ENCODE measurements around the gene S100A10. TPM values are rescaled to one million over a fixed set of nuclear protein-coding genes. Genes with fewer than 3 reads are reported as not detected.

S100A10 gene
- total and polyA plus RNA-seq, 8 donors = 6.4 to 830 (median 165) TPM

GRCh38 chr1:152026895-152027294 lies 33.2 kb upstream of the S100A10 start:
- Histone ChIP-seq H3K9me3 (no peaks in the 10 kb centered on the region), H3K27ac (no peak overlapping the region), H3K4me1 (peaks cover 0 to 4% (median under 1%) of the 10 kb centered on the region in 4 donors), H3K36me3 (peaks cover 6 to 22% (median 16%) of the 10 kb centered on the region in 4 donors), H3K27me3 (no peaks in the 10 kb centered on the region), H3K4me3 (no peak overlapping the region)
- TF ChIP-seq EP300 (IDR thresholded peaks at IDR 0.05) = no peak
- no peak for TF ChIP-seq POLR2A (IDR thresholded peaks at IDR 0.05)
- no peak for TF ChIP-seq POLR2AphosphoS5 (IDR thresholded peaks at IDR 0.05)
- TF ChIP-seq, protein P1, sequence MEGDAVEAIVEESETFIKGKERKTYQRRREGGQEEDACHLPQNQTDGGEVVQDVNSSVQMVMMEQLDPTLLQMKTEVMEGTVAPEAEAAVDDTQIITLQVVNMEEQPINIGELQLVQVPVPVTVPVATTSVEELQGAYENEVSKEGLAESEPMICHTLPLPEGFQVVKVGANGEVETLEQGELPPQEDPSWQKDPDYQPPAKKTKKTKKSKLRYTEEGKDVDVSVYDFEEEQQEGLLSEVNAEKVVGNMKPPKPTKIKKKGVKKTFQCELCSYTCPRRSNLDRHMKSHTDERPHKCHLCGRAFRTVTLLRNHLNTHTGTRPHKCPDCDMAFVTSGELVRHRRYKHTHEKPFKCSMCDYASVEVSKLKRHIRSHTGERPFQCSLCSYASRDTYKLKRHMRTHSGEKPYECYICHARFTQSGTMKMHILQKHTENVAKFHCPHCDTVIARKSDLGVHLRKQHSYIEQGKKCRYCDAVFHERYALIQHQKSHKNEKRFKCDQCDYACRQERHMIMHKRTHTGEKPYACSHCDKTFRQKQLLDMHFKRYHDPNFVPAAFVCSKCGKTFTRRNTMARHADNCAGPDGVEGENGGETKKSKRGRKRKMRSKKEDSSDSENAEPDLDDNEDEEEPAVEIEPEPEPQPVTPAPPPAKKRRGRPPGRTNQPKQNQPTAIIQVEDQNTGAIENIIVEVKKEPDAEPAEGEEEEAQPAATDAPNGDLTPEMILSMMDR (IDR thresholded peaks at IDR 0.05) = no peak
- DNase-seq = no peak
- WGBS, 5 donors = 43 to 69% (median 53%) methylated on average over 3 of the region's 3 CpGs
- intact Hi-C loops (cut with DNase I; ENCODE audit: low total_unique reads) = no loop called here

- H3K9me3 ChIP-seq = no peaks in the 10 kb centered on the region
- no peaks in the 10 kb centered on the region for H3K36me3 ChIP-seq
- WGBS, 5 donors = 54 to 72% (median 69%) methylated on average over 4 of the region's 4 CpGs
- H3K4me3 ChIP-seq = no peak overlapping the region
- no peak for DNase-seq
- H3K4me1 ChIP-seq = no peaks in the 10 kb centered on the region
- TF ChIP-seq, protein P1 (IDR thresholded peaks at IDR 0.05) = no peak
- TF ChIP-seq EP300 (IDR thresholded peaks at IDR 0.05) = no peak
- no peak for TF ChIP-seq POLR2A (IDR thresholded peaks at IDR 0.05)
- H3K27me3 ChIP-seq = no peaks in the 10 kb centered on the region
- intact Hi-C loops (cut with DNase I; ENCODE audit: low total_unique reads) = no loop called here
- H3K27ac ChIP-seq = no peak overlapping the region
Observed at GRCh38 chr1:152024223-152024622, 30.6 kb upstream of the S100A10 start.

- 90 to 94% (median 90%) methylated on average over 4 of the region's 4 CpGs for WGBS, 5 donors
- H3K36me3 ChIP-seq = no peaks in the 10 kb centered on the region
- no peaks in the 10 kb centered on the region for H3K27me3 ChIP-seq
- H3K27ac ChIP-seq = no peak overlapping the region
- no peaks in the 10 kb centered on the region for H3K4me1 ChIP-seq
- TF ChIP-seq, protein P1 (IDR thresholded peaks at IDR 0.05) = no peak
- TF ChIP-seq EP300 (IDR thresholded peaks at IDR 0.05) (no peak), POLR2A (IDR thresholded peaks at IDR 0.05) (no peak), POLR2AphosphoS5 (IDR thresholded peaks at IDR 0.05) (no peak)
- no peak overlapping the region for H3K4me3 ChIP-seq
- no peaks in the 10 kb centered on the region for H3K9me3 ChIP-seq
- DNase-seq = no peak
- intact Hi-C loops (cut with DNase I; ENCODE audit: low total_unique reads) = no loop called here
Observed at GRCh38 chr1:152023221-152023620, 29.6 kb upstream of the S100A10 start.

- DNase-seq = no peak
- intact Hi-C loops (cut with DNase I; ENCODE audit: low total_unique reads) = no loop called here
- TF ChIP-seq, protein P1 (IDR thresholded peaks at IDR 0.05) = no peak
- no peak for TF ChIP-seq POLR2A (IDR thresholded peaks at IDR 0.05)
- TF ChIP-seq POLR2AphosphoS5 (IDR thresholded peaks at IDR 0.05) = no peak
- TF ChIP-seq EP300 (IDR thresholded peaks at IDR 0.05) = no peak
- Histone ChIP-seq H3K27me3 (no peaks in the 10 kb centered on the region), H3K4me1 (no peaks in the 10 kb centered on the region), H3K9me3 (no peaks in the 10 kb centered on the region), H3K27ac (no peak overlapping the region), H3K36me3 (no peaks in the 10 kb centered on the region), H3K4me3 (no peak overlapping the region)
- WGBS, 5 donors = 77 to 82% (median 78%) methylated on average over 3 of the region's 3 CpGs
Observed at GRCh38 chr1:152022474-152022873, 28.8 kb upstream of the S100A10 start.
